ENCODE data around the gene ADGRF5.
A peak's percentile ranks its signal among the peaks of the same experiment; 100 is the strongest.

The ADGRF5 gene

GRCh38 chr6:46819561-46819960, 102.2 kb downstream of the ADGRF5 start:
- DNase-seq, result no peak

GRCh38 chr6:46816626-46817025, 105.1 kb downstream of the ADGRF5 start:
- DNase-seq, result no peak

DNA sequence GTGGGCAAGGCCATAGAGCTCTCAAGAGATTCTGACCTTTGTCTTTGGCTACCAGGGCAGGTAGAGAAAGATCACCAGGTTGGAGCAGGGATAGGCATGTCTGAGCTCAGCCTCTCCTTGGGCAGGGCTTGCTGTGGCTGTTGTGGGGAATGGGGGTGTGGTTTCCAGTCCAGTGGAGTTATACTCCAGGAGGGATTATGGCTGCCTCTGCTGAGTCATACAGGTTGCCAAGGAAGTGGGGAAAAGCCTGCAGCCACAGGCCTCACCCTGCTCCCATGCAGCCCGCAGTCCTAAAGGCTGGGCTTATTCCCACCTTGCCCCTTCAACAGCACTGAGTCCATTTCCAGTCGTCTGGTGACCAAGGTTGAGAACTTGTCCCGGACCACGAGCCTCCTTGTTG, 106.6 kb downstream of the ADGRF5 start:
- DNase-seq, result no peak

DNA sequence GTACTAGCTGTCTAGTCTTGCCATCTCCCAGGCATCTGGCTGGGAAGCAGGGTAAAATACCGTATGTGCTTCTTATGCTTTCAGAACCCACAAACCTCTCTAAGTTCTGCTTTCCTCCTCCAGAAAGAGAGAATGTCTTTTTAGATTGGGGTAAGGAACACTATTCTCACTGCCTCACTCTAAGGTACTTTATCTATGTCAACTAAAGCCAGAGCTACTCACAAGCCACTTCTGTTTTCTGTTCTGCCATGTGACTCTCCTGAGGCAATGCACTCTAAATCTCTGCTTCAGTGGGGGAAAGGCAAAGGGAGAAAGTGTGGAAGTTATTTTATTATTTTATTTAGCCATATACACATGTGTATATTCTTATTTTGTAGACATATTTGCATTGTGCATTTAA, 112.9 kb downstream of the ADGRF5 start:
- peak; percentile 13 to 66 (median 47) for DNase-seq
